HG02571 (cell line): ENCODE data around the gene VAMP4.
A peak's percentile ranks its signal among the peaks of the same experiment; 100 is the strongest.
"Not testable (repeated sequence)": the region's sequence is repeated elsewhere in the genome, so short reads cannot be mapped to it uniquely, and the experiment has no call there.

Experiments
- ATAC-seq: cut with Tn5 transposase; IDR thresholded peaks from one replicate; pipeline ENCODE4 v1.9.1; 2021; ENCODE audit warnings: mild to moderate bottlenecking, moderate library complexity; ENCODE audit not compliant: unreplicated experiment

Gene VAMP4

GRCh38 chr1:171707583-171707982 lies 34.3 kb downstream of the VAMP4 start:
- no peak for ATAC-seq

DNA sequence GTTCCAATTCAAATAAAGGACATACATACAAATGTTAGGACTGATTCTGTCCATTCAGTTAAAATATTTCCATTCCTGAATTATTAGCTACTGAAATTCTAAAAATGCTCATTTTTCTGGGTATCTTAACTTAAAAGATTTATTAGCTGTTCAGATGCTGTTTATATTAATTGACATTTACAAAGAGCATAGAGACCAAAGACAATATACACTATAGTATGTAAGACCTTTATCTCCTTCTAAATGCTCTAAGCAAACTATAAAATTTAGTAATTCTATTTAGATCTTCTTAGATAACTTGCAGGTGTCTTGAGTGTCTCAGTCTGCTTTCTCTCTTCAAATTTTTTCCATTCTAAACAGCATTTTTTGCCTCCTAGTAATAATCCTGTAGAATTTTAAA lies 39.3 kb downstream of the VAMP4 start:
- no peak for ATAC-seq

GRCh38 chr1:171699531-171699930 lies 42.3 kb downstream of the VAMP4 start:
- no peak for ATAC-seq

GRCh38 chr1:171695772-171696171 lies 46.1 kb downstream of the VAMP4 start:
- not testable (repeated sequence) for ATAC-seq

DNA sequence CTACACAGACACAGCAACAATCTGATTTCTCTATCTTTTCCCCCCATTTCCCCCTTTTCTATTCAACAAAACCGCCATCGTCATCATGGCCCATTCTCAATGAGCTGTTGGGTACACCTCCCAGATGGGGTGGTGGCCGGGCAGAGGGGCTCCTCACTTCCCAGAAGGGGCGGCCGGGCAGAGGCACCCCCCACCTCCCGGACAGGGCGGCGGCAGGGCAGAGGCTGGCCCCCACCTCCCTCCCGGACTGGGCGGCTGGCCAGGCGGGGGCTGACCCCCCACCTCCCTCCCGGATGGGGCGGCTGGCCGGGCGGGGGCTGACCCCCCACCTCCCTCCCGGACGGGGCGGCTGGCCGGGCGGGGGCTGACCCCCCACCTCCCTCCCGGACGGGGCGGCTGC lies 48.3 kb downstream of the VAMP4 start:
- ATAC-seq: not testable (repeated sequence)

DNA sequence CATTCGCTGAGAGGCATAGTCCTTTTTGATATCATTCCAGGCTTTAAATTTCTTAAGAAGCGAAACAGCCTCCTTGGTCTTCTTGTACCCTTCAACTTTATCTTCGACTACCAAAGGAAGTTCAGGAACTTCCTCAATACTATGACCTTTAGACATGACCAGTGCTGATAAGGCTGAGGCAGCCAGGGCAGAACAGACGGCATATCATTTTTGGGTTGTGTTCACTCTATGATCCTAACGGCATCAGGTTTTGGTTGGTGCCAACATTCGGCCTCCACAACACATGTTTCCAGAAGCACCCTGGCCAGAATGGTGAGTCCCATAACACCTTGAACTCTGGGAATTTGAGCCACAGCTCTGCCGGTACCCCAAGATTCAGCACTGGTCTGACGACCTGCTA lies 58.0 kb downstream of the VAMP4 start:
- no peak for ATAC-seq

GRCh38 chr1:171680339-171680738 lies 61.5 kb downstream of the VAMP4 start:
- no peak for ATAC-seq

DNA sequence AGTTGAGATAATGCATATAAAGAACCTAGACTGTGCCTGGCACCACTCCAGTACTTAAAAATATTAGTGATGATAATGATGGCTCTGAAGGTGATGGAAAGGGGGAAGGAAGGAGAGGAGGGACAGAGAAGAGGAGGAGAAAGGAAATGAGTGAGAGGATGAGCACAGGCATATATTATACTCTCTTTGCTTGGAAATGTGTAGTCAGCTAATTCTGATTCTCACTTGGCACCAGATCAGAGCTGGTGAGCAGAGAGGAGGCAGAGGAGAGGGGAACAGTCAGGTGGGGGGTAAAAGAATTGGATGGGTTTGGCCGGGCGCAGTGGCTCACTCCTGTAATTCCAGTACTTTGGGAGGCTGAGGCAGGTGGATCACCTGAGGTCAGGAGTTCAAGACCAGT lies 65.0 kb downstream of the VAMP4 start:
- no peak for ATAC-seq

GRCh38 chr1:171674431-171675405 lies 67.1 kb downstream of the VAMP4 start:
- ATAC-seq: no peak

DNA sequence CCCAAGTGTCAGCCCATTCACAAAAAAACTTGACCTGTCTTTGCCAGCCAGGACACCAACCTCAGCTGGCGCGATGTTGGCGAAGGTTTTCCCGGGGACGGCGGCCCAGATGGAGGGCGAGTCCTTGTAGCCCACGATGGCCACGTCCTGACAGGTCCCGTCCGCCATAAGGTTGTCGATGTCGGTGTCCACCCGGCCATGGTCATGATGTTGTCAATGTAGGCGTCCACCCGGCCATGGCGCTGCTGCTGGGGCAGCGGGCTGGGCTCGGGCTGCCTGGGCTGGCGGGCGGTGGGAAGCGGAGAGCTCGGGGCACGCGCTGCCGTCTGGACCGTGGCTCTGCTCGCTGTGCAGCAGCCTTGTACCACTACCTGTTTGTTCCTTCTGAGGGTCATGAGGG lies 71.1 kb downstream of the VAMP4 start:
- ATAC-seq: no peak

DNA sequence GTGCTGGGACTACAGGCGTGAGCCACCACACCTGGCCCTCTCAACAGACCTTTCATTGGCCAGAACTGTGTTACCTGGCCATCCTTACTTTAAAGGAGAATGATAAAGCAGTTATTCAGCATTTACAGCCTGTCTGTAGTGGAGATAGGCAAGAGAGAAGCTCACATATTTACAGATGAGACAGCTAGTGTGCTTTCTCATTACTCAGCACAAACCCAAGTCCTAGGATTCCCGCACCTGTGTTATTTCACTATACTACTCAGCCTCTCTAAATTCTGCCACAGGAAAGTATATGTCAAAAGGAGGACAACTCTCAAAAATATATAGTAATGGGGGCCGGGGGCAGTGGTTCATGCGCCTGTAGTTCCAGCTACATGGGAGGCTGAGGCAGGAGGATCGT lies 73.5 kb downstream of the VAMP4 start:
- no peak for ATAC-seq

DNA sequence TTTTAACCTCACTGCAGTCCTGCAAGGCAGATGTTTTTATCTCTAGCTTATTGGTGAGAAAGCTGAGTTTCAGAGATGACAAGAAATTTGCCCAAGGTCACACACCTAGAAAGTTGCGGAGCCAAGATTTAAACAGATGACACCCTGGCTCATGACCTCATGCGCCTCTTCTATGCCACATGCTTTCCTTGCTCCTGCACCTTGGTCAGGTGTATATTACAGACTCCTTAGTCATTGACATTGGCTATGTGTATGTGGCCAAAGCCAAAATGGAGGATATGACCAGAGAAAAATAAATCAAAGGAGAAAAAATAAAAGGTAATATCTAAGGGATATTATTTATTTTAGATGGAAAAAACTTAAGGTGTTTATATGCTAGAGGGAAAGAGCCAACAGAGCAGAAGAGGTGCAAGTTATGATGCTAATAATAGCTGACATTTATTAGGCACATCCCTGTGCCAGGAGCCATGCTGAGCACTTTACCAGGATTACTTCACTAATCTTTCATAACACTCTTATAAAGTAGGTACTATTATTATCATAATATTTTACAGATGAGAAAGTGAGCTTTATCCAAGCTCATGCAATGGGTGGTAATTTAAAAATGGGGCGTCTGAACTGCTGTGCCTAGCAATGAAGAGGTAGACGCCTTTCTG lies 75.6 kb downstream of the VAMP4 start:
- ATAC-seq: no peak

- ATAC-seq: no peak
These were observed 76.9 kb downstream of the VAMP4 start for GRCh38 chr1:171664976-171665375.

DNA sequence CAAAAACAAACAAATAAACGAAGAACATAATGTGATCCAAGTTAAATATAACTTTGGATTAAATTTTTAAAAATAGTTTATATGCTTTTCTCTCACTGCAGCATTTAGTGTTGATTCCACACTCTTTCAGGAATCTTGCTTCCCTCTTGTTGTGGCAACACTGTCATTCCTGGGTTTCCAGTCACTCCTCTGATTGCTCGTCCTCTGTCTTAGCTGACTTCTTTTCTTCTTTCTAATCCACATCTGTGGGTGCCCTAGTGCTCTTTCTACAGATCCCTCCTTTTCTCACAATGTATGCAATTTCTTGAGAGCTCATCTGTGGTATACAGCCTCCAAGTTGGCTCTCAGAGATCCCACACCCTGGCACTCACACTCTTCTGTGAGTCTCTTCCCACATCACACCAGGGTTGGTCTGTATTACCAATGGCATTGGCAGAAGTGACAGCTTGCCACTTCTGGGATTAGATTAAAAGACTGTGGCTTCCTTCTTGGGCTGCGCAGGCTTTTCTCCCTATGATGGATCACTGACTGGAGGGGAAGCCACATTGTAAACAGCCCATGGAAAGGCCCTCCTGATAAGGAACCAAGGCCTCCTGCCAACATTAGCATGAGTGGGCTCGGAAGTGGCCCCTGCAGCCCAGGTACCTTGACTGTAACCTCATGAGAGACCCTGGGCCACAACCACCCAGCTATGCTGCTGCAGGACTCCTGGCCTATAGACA lies 77.8 kb downstream of the VAMP4 start:
- ATAC-seq: no peak

- no peak for ATAC-seq
These were observed 78.6 kb downstream of the VAMP4 start for GRCh38 chr1:171663036-171663853.

DNA sequence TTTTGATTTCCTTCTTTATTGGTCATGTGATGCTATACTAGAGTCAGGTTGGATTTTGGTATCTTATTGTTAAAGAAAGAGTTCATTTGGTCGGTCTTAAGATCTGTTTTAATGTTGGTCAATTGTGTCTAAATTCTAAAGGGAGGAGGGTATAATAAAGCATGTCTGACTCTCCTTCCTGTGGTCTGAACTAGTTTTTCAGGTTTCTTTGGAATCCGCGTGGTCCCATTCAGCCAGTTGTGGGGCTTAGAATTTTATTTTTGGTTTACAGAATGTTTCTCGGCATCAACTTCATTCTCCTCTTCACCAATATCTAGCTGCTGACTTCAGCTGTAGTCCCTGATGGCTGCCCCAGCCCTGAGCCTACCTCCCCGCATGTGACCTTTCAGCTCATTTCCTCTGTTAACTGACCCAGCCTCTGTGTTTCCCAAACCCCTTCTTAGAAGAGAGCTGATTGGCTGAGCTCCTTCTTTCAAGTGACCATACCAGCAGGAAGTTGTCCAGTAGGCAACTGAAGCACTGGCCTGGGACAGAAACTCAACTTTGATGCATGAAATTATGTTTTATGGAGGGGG lies 80.7 kb downstream of the VAMP4 start:
- ATAC-seq: no peak

DNA sequence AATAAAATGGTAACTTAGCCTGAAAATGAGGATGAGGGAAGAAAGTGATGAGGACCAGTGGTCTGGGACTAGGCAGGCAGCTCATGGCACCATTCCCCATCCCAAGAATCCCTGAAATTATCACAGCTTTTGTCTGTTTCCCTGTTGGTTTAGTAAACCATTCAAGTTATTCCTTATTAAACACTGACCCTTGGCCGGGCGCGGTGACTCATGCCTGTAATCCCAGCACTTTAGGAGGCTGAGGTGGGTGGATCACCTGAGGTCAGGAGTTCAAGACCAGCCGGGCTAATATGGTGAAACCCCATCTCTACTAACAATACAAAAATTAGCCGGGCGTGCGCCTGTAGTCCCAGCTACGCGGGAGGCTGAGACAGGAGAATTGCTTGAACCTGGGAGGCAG lies 85.7 kb downstream of the VAMP4 start:
- ATAC-seq: not testable (repeated sequence)

GRCh38 chr1:171655746-171656116 lies 86.1 kb downstream of the VAMP4 start:
- ATAC-seq: no peak

- peak; percentile 72 for ATAC-seq
These were observed 86.7 kb downstream of the VAMP4 start for GRCh38 chr1:171654942-171655745.
